Measurements from ENCODE around the gene HYPK. TPM values are rescaled to one million over a fixed set of nuclear protein-coding genes. Genes with fewer than 3 reads are reported as not detected.
"Not testable (repeated sequence)": the region's sequence is repeated elsewhere in the genome, so short reads cannot be mapped to it uniquely, and the experiment has no call there.

HYPK gene
- polyA plus RNA-seq, 3 donors: 9.9 to 30.6 (median 12.3) TPM

DNA sequence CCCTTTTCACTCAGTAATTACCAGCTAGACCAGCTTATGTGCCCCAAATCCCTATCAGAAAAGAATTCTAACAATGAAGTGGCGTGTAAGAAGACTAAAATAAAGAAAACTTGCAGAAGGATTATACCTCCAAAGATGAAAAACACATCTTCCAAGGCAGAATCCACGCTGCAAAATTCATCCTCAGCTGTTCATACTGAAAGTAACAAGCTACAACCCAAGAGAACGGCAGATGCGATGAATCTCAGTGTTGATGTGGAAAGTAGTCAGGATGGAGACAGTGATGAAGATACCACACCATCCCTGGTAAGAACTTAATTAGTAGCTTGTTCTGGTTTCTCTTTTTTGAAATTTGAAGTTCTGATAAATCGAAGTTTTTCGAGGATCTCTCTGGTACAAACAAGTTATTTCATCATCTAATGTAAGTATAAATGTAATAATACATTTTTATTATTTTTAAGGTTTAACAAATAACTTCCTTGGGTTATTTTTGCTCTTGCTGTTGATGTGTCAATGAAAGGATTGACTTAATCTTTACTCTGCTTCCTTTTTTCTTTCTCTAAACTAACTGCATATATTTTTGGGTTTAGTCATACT lies 27.8 kb downstream of the HYPK start:
- WGBS, 3 donors: 58 to 78% (median 65%) methylated on average over 6 of the region's 6 CpGs
- no peak overlapping the region for H3K27ac ChIP-seq (ENCODE audit: low read depth, low read length)

DNA sequence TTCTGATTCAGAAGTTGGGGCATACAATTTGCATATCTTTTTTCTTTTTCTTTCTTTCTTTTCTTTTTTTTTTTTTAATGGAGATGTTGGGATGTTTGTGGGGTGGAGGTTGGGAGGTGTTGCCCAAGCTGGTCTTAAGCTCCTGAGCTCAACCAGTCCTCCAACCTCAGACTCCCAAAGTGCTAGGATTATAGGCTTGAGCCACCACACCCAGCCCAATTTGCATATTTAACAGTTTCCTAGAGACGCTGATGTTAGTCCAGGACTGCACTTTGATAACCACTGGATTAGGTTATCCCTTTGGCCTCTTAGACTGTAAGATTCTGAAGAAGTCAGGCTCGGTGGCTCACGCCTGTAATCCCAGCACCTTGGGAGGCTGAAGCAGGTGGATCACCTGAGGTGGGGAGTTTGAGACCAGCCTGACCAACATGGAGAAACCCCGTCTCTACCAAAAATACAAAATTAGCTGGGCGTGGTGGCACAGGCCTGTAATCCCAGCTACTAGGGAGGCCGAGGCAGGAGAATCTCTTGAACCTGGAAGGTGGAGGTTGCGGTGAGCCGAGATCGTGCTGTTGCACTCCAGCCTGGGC lies 29.6 kb downstream of the HYPK start:
- 95 to 97% (median 96%) methylated on average over 9 of the region's 9 CpGs for WGBS, 3 donors
- H3K27ac ChIP-seq (ENCODE audit: low read depth, low read length): not testable (repeated sequence)

DNA sequence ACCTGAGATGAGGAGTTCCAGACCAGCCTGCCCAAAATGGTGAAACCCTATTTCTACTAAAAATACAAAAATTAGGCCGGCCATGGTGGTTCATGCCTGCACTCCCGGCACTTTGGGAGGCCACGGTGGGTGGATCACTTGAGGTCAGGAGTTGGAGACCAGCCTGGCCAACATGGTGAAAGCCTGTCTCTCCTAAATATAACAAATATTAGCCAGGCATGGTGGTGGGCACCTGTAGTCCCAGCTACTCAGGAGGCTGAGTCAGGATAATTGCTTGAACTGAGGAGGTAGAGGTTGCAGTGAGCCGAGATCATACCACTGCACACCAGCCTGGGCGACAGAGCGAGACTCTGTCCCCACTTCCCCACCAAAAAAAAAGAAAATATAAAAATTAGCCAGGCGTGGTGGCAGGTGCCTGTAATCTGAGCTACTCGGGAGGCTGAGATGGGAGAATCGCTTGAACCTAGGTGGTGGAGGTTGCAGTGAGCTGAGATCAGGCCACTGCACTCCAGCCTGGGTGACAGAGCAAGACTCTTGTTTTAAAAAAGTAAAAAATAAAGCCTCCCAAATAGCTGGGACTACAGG lies 30.4 kb downstream of the HYPK start:
- WGBS, 3 donors: 95 to 97% (median 96%) methylated on average over 9 of the region's 9 CpGs
- not testable (repeated sequence) for H3K27ac ChIP-seq (ENCODE audit: low read depth, low read length)

DNA sequence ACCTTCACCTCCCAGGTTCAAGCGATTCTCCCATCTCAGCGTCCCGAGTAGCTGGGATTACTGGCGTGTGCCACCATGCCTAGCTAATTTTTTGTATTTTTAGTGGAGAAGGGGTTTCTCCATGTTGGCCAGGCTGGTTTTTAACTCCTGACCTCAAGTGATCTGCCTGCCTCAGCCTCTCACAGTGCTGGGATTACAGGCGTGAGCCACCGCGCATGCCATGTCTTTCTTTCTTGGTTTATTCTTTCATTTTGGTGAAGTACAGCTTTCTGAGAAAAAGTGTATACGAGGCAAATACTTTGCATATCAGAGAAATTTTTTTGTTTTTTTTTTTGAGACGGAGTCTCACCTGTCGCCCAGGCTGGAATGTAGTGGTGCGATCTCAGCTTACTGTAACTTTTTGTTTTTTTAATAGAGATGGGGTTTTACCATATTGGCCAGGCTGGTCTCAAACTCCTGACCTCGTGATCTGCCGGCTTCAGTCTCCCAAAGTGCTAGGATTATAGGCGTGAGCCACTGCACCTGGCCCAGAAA lies 31.2 kb downstream of the HYPK start:
- 93 to 95% (median 94%) methylated on average over 14 of the region's 14 CpGs for WGBS, 3 donors

DNA sequence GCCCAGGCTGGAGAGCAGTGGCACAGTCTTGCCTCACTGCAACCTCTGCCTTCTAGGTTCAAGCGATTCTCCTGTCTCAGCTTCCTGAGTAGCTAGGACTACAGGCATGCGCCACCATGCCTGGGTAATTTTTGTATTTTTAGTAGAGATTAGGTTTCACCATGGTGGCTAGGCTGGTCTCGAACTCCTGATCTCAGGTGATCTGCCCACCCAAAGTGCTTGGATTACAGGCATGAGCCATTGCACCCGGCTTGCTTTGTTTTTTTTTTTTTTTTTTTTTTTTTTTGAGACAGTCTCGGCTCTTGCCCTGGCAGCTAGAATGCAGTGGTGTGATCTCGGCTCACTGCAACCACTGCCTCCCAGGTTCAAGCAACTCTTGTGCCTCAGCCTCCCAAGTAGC lies 32.1 kb downstream of the HYPK start:
- WGBS, 3 donors: 90 to 98% (median 97%) methylated on average over 6 of the region's 6 CpGs
- not testable (repeated sequence) for H3K27ac ChIP-seq (ENCODE audit: low read depth, low read length)

More for the DNA sequence above, 31.2 kb downstream of the HYPK start:
- H3K27ac ChIP-seq (ENCODE audit: low read depth, low read length): not testable (repeated sequence)

DNA sequence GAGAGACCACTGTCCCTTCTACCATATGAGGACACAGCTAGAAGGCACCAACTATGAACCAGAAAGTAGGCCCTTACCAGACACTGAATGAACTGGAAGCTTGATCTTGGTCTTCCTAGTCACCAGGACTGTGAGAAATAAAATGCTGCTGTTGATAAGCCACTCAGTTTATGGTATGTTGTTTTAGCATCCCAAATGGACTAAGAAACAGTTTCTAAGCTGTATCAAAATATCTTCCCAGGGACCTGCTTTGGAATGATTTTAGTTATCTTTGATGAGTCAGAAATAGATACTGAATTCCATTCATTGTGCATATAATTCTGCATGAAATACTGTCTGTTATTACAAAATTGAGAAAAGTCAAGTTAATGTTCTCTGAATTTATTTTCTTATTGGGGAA lies 45.0 kb downstream of the HYPK start:
- H3K27ac ChIP-seq (ENCODE audit: low read depth, low read length): no peak overlapping the region

DNA sequence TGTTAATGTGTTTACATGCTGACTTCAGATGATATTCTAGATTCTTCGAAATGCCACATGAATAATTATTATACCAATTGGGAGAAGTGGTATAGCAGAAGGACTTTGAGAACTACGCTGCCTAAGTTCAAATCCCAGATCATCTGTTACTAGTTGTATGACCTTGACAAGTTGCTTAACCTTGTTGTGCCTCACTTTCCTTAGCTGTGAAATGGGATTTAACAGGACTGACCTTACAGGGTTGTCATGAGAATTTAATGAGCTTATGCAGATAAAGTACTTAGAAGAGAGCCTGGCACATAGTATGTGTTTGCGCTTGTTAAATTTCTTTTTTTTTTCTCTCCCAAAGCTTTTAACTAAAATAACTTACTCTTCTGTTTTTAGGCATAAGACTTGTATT lies 50.9 kb downstream of the HYPK start:
- 97 to 99% (median 97%) methylated on average over 3 of the region's 3 CpGs for WGBS, 3 donors
- no peak overlapping the region for H3K27ac ChIP-seq (ENCODE audit: low read depth, low read length)

DNA sequence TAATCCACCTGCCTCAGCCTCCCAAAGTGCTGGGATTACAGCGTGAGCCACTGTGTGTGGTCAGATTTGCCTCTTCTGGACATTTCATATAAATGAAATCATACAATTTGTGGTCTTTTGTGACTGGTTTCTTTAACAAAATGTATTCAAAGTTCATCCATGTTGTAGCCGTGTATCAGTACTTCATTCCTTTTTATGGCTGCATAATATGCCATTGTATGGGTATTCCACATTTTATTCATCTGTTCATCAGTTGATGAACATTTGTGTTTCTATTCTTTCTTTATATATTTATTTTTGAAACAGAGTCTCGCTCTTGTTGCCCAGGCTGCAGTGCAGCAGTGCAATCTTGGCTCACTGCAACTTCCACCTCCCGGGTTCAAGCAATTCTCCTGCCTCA lies 52.2 kb downstream of the HYPK start:
- no peak overlapping the region for H3K27ac ChIP-seq (ENCODE audit: low read depth, low read length)
- 96 to 98% (median 97%) methylated on average over 4 of the region's 4 CpGs for WGBS, 3 donors

Other genes with a start within 250 kb of the HYPK start
- 1 to 10 TPM; 6.1 to 9.0 (median 8.3) TPM for gene PPIP5K1, start 210.4 kb upstream of the HYPK start, polyA plus RNA-seq
- gene CKMT1B, start 206.6 kb upstream of the HYPK start, polyA plus RNA-seq: 10 to 100 TPM in 1 of 3 donors, 1 to 10 TPM in 2; 2.4 to 10.0 (median 5.2) TPM
- under 1 TPM in 2 of 3 donors, not detected in 1; 0.19 to 0.21 TPM for gene STRC, start 181.8 kb upstream of the HYPK start, polyA plus RNA-seq
- gene CATSPER2, start 151.8 kb upstream of the HYPK start, polyA plus RNA-seq: 1 to 10 TPM; 1.0 to 2.1 (median 1.6) TPM
- 1 to 10 TPM; 1.6 to 5.8 (median 3.6) TPM for gene CKMT1A, start 106.7 kb upstream of the HYPK start, polyA plus RNA-seq
- 100 to 1,000 TPM; 103 to 141 (median 117) TPM for gene PDIA3, start 54.2 kb upstream of the HYPK start, polyA plus RNA-seq
- 1 to 10 TPM in 2 of 3 donors, under 1 TPM in 1; 0.90 to 4.5 (median 1.2) TPM for gene ELL3, start 23.6 kb upstream of the HYPK start, polyA plus RNA-seq
- gene SERF2, start 8.3 kb upstream of the HYPK start, polyA plus RNA-seq: 1,000 to 10,000 TPM; 1,192 to 2,361 (median 1,574) TPM
- gene SERINC4, start 379 bp upstream of the HYPK start, polyA plus RNA-seq: under 1 TPM; 0.44 to 0.79 (median 0.46) TPM
- 10 to 100 TPM; 11.2 to 18.1 (median 14.9) TPM for gene MFAP1, start 24.1 kb downstream of the HYPK start, polyA plus RNA-seq
- 1 to 10 TPM; 1.6 to 2.7 (median 1.6) TPM for gene WDR76, start 26.4 kb downstream of the HYPK start, polyA plus RNA-seq